H1 (cell line): Measurements from ENCODE around the gene SLITRK5. TPM values are rescaled to one million over a fixed set of nuclear protein-coding genes. Genes with fewer than 3 reads are reported as not detected.

Experiments
- CTCF ChIA-PET: fragments of 300-600 bp; sonication (Branson Sonifier 250); formaldehyde crosslinking; loops from one replicate; lab custom pipeline; 2021; ENCODE audit not compliant: partially characterized antibody; lab: Charles Lee
- POLR2A ChIA-PET: fragments of 300-600 bp; sonication (Branson Sonifier 250); formaldehyde crosslinking; loops from one replicate; lab custom pipeline; 2021; ENCODE audit warnings: inconsistent platforms; ENCODE audit not compliant: partially characterized antibody; lab: Charles Lee
- DNase-seq, 2 experiments: peaks; one replicate each; pipeline versions ENCODE4 v3.0.0 to v3.0.0-alpha.2; 2010 to 2022; ENCODE audit warnings: low spot score in 2 of 2, low read depth in 1 of 2, mixed read lengths in 1 of 2
- FAIRE-seq: peaks from 2 replicates; lab custom pipeline; 2011; peaks lifted over from hg19 to GRCh38; lab: Jason Lieb, UNC
- H2AFZ ChIP-seq: 2 replicates; pipeline ENCODE4 v1.8.1; 2012; ENCODE audit warnings: low read length, inconsistent platforms
- H2AK5ac ChIP-seq: 2 replicates; pipeline ENCODE4 v1.6.1; 2013; ENCODE audit warnings: low read depth, low read length
- H2BK120ac ChIP-seq: replicated peaks from 2 replicates; pipeline ENCODE3; 2013; ENCODE audit warnings: low read depth, low read length, inconsistent platforms
- H2BK12ac ChIP-seq: 2 replicates; pipeline ENCODE4 v1.6.1; 2013; ENCODE audit warnings: low read depth, low read length
- H2BK15ac ChIP-seq: 2 replicates; pipeline ENCODE4 v1.6.1; 2013; ENCODE audit warnings: low read length
- H2BK20ac ChIP-seq: 2 replicates; pipeline ENCODE4 v1.6.1; 2013; ENCODE audit warnings: low read length
- H2BK5ac ChIP-seq: 2 replicates; pipeline ENCODE4 v1.6.1; 2013; ENCODE audit warnings: low read depth, low read length
- H3K14ac ChIP-seq: 2 replicates; pipeline ENCODE4 v1.6.1; 2013; ENCODE audit warnings: inconsistent platforms; ENCODE audit not compliant: insufficient read length
- H3K18ac ChIP-seq: 2 replicates; pipeline ENCODE4 v1.6.1; 2013; ENCODE audit warnings: low read length; ENCODE audit errors: extremely low read depth
- H3K23ac ChIP-seq: 2 replicates; pipeline ENCODE4 v1.6.1; 2013; ENCODE audit warnings: inconsistent platforms; ENCODE audit not compliant: insufficient read length
- H3K23me2 ChIP-seq: 2 replicates; pipeline ENCODE4 v1.6.1; 2013; ENCODE audit warnings: low read depth, low read length
- H3K27ac ChIP-seq: 2 replicates; pipeline ENCODE4 v1.6.1; 2011; ENCODE audit warnings: low read depth, low read length, inconsistent platforms
- H3K27me3 ChIP-seq, 4 experiments: replicated peaks in 1 of 4; 1 replicate in 1 of 4; 2 replicates in 3 of 4; pipeline versions ENCODE4 v1.6.1 to v1.8.1; 2011 to 2013; ENCODE audit warnings: low read length in 3 of 4, mild to moderate bottlenecking in 3 of 4, inconsistent platforms in 2 of 4, mixed read lengths in 2 of 4, moderate library complexity in 1 of 4; ENCODE audit not compliant: control insufficient read depth in 3 of 4, insufficient read depth in 3 of 4; ENCODE audit errors: extremely low read depth in 1 of 4
- H3K36me3 ChIP-seq, 4 experiments: 2 replicates each; pipeline versions ENCODE4 v1.6.1 to v1.8.1; 2011 to 2013; ENCODE audit warnings: mild to moderate bottlenecking in 4 of 4, low read length in 3 of 4, moderate library complexity in 2 of 4, control low read depth in 1 of 4, inconsistent platforms in 1 of 4; ENCODE audit not compliant: insufficient read depth in 4 of 4, control insufficient read depth in 2 of 4
- H3K4ac ChIP-seq: replicated peaks from 2 replicates; pipeline ENCODE3; 2013; ENCODE audit warnings: low read length, low read depth, mixed read lengths, inconsistent platforms; ENCODE audit not compliant: insufficient read length
- H3K4me1 ChIP-seq, 4 experiments: replicated peaks in 1 of 4; 1 replicate in 1 of 4; 2 replicates in 3 of 4; pipeline versions ENCODE4 v1.6.1 to v1.8.1; 2011 to 2013; ENCODE audit warnings: low read length in 3 of 4, inconsistent platforms in 2 of 4, mixed read lengths in 1 of 4; ENCODE audit not compliant: insufficient read depth in 4 of 4, control insufficient read depth in 3 of 4
- H3K4me2 ChIP-seq, 2 experiments: 2 replicates each; pipeline versions ENCODE4 v1.6.1 to v1.8.1; 2011 to 2013; ENCODE audit warnings: low read depth in 2 of 2, low read length in 2 of 2, control low read depth in 1 of 2, inconsistent platforms in 1 of 2, mild to moderate bottlenecking in 1 of 2; ENCODE audit not compliant: insufficient read depth in 1 of 2
- H3K4me3 ChIP-seq, 4 experiments: fragments of 200-600, 300-600 bp in 1 of 4; sonication (generic), shearing (Covaris generic), sonication (Bioruptor Twin) in 1 of 4; 2 replicates each; pipeline versions ENCODE4 v1.5.1 to v1.8.1; 2011 to 2016; ENCODE audit warnings: low read length in 4 of 4, low read depth in 3 of 4, control low read depth in 2 of 4, inconsistent platforms in 2 of 4, mild to moderate bottlenecking in 2 of 4, mixed read lengths in 1 of 4, moderate library complexity in 1 of 4; ENCODE audit not compliant: insufficient read depth in 2 of 4; ENCODE audit errors: extremely low read depth in 1 of 4
- H3K56ac ChIP-seq: replicated peaks from 2 replicates; pipeline ENCODE3; 2013; ENCODE audit warnings: low read depth, mild to moderate bottlenecking, mixed read lengths, low read length, inconsistent platforms; ENCODE audit not compliant: insufficient read length
- H3K79me1 ChIP-seq: 2 replicates; pipeline ENCODE4 v1.6.1; 2013; ENCODE audit warnings: low read depth, low read length, control low read depth
- H3K79me2 ChIP-seq, 2 experiments: 2 replicates each; pipeline versions ENCODE4 v1.6.1 to v1.8.1; 2012 to 2013; ENCODE audit warnings: low read length in 2 of 2, mild to moderate bottlenecking in 2 of 2, inconsistent platforms in 1 of 2; ENCODE audit not compliant: insufficient read depth in 2 of 2, control insufficient read depth in 1 of 2
- H3K9ac ChIP-seq, 4 experiments: replicated peaks in 1 of 4; 1 replicate in 1 of 4; 2 replicates in 3 of 4; pipeline versions ENCODE4 v1.6.1 to v1.8.1; 2011 to 2013; ENCODE audit warnings: low read depth in 3 of 4, low read length in 3 of 4, control low read depth in 2 of 4, mild to moderate bottlenecking in 2 of 4, moderate library complexity in 2 of 4, inconsistent platforms in 1 of 4; ENCODE audit errors: extremely low read depth in 1 of 4
- H3K9me3 ChIP-seq, 2 experiments: 2 replicates each; pipeline versions ENCODE4 v1.6.1 to v1.8.1; 2012 to 2013; ENCODE audit warnings: mild to moderate bottlenecking in 2 of 2, moderate library complexity in 2 of 2, control low read depth in 1 of 2, inconsistent platforms in 1 of 2, low read depth in 1 of 2, low read length in 1 of 2, mixed read lengths in 1 of 2; ENCODE audit not compliant: insufficient read depth in 2 of 2
- H4K20me1 ChIP-seq, 2 experiments: replicated peaks in 1 of 2; 2 replicates each; pipeline versions ENCODE3 to v1.8.1; 2011 to 2013; ENCODE audit warnings: inconsistent platforms in 2 of 2, low read length in 2 of 2, mild to moderate bottlenecking in 1 of 2; ENCODE audit not compliant: insufficient read depth in 2 of 2, control insufficient read depth in 1 of 2
- H4K5ac ChIP-seq: 2 replicates; pipeline ENCODE4 v1.6.1; 2013; ENCODE audit warnings: low read length, low read depth, mixed read lengths, inconsistent platforms; ENCODE audit not compliant: insufficient read length
- H4K8ac ChIP-seq: 2 replicates; pipeline ENCODE4 v1.8.0; 2013; ENCODE audit warnings: mild to moderate bottlenecking, moderate library complexity, low read length, inconsistent platforms; ENCODE audit not compliant: insufficient read depth; ENCODE audit errors: extremely low read depth
- H4K91ac ChIP-seq: replicated peaks from 2 replicates; pipeline ENCODE3; 2013; ENCODE audit warnings: low read length, mixed read lengths, inconsistent platforms; ENCODE audit not compliant: insufficient read length
- ASH2L ChIP-seq: fragments of 200-600, 300-600 bp; sonication (generic); IDR thresholded peaks from one replicate; pipeline ENCODE4 v1.7.1; 2017; ENCODE audit warnings: low read length
- BCL11A ChIP-seq, 2 experiments: IDR thresholded peaks; one replicate each; pipeline ENCODE4 v1.6.1; 2011; ENCODE audit warnings: low read depth in 2 of 2, low read length in 2 of 2, mild to moderate bottlenecking in 2 of 2
- CEBPB ChIP-seq: IDR thresholded peaks from 2 replicates; pipeline ENCODE4 v1.6.1; 2012; ENCODE audit warnings: low read depth, low read length
- CHD2 ChIP-seq: IDR thresholded peaks from 2 replicates; pipeline ENCODE4 v1.6.1; 2012; ENCODE audit warnings: low read length, improper control_type of control experiment
- EZH2 ChIP-seq: fragments of 200-600 bp; sonication (generic); IDR thresholded peaks from 2 replicates; pipeline ENCODE4 v1.7.1; 2012; ENCODE audit warnings: low read depth, mild to moderate bottlenecking, moderate library complexity, low read length, inconsistent platforms; ENCODE audit not compliant: severe bottlenecking
- RBBP5 ChIP-seq: IDR thresholded peaks from 2 replicates; pipeline ENCODE4 v1.7.1; 2012; ENCODE audit warnings: low read depth, mild to moderate bottlenecking, inconsistent platforms, low read length, moderate library complexity, borderline replicate concordance
- SIRT6 ChIP-seq: IDR thresholded peaks from one replicate; pipeline ENCODE4 v1.7.1; 2012; ENCODE audit warnings: low read length, inconsistent platforms
- SUZ12 ChIP-seq: fragments of 200-600 bp; sonication (generic); IDR thresholded peaks from 2 replicates; pipeline ENCODE4 v1.6.1; 2012; ENCODE audit warnings: mild to moderate bottlenecking, inconsistent platforms, low read length, moderate library complexity, mixed read lengths
- WGBS, 2 experiments: shearing (Covaris generic) in 1 of 2; methylation state at CpG; one replicate each; pipeline versions ENCODE4 v1.1.6 to v1.1.7; 2013 to 2015; ENCODE audit warnings: low lambda C conversion rate in 2 of 2, mixed read lengths in 2 of 2, inconsistent platforms in 1 of 2, low coverage in 1 of 2, missing lambda C conversion rate in 1 of 2; ENCODE audit not compliant: insufficient replicate concordance in 2 of 2, insufficient coverage in 1 of 2, insufficient read length in 1 of 2; ENCODE audit errors: extremely low coverage in 1 of 2, missing lambda C conversion rate in 1 of 2; 5-methylcytosine and 5-hydroxymethylcytosine counted together
- polyA plus RNA-seq, 7 experiments: library from polyadenylated mRNA; depleted of rRNA in 3 of 7; stranded (reverse) in 5 of 7; unstranded in 2 of 7; fragments of >200 nt in 5 of 7; fragments of 200-250 nt in 2 of 7; gene quantifications; 1 replicate in 5 of 7; 2 replicates in 1 of 7; 4 replicates in 1 of 7; pipeline versions ENCODE4 v1.2.1 to v1.2.3, GENCODE V29; 2011 to 2013; ENCODE audit warnings: missing spikeins in 2 of 7, mixed read lengths in 2 of 7
- total RNA-seq: library from RNA; stranded (reverse); fragmentation: NEBNext Ultra II Directional; extraction: Animal tissue kit (Norgen Biotek cat#: 25700); gene quantifications from 2 replicates; pipeline ENCODE4 v1.2.1, GENCODE V29; 2021

The SLITRK5 gene
- total and polyA plus RNA-seq, 2 of the 8 experiments (the other 6 are each of a cell fraction or from before 2014, with no cell fraction given): 0.27 to 1.1 TPM

- WGBS, 2 experiments: 6% methylated on average over 29 of the region's 29 CpGs; no CpG with 5 or more reads in 1 of the 2 experiments
- H3K79me1 ChIP-seq: no peaks in the 10 kb centered on the region; the same call in 1 of the 2 replicates
Measured at GRCh38 chr13:87677043-87677495, 5.9 kb downstream of the SLITRK5 start.

More at GRCh38 chr13:87677043-87677495, 5.9 kb downstream of the SLITRK5 start:
- H3K9me3 ChIP-seq: no peaks in the 10 kb centered on the region; a peak in 2 of 4 replicates
- FAIRE-seq (no peak), DNase-seq (no peak)
- H3K18ac ChIP-seq: peak overlapping the region; percentile 2
- no peak overlapping the region for H3K14ac ChIP-seq
- no peak overlapping the region for H2AFZ ChIP-seq
- peak overlapping the region; percentile 80; the same call in 1 of the 2 replicates for H4K8ac ChIP-seq
- H4K20me1 ChIP-seq: peaks cover 17 to 24% of the 10 kb centered on the region in 2 experiments
- H3K4me3 ChIP-seq: peak overlapping the region; percentile 46 to 64 (median 52); a peak in 7 of 8 replicates
- ChIA-PET CTCF (interaction anchor here (0.8 to 1.2 kb wide), 2 partner anchors 45 to 807 kb away, joined by 3 read pairs; no protein-coding TSS in a partner anchor), POLR2A (no interaction called here)
- no peaks in the 10 kb centered on the region for H3K79me2 ChIP-seq
- no peak overlapping the region for H2BK120ac ChIP-seq
- H3K4ac ChIP-seq: no peak overlapping the region
- no peak overlapping the region for H2BK20ac ChIP-seq
- H4K5ac ChIP-seq: no peak overlapping the region
- no peak overlapping the region for H3K27ac ChIP-seq
- peaks cover 33% of the 10 kb centered on the region for H3K23me2 ChIP-seq
- H3K9ac ChIP-seq: no peak overlapping the region
- peaks cover 43 to 63% (median 58%) of the 10 kb centered on the region in 4 experiments for H3K27me3 ChIP-seq
- H3K23ac ChIP-seq: no peak overlapping the region
- H2BK15ac ChIP-seq: no peak overlapping the region
- H3K4me2 ChIP-seq: peak overlapping the region; percentile 87 to 99
- H3K56ac ChIP-seq: no peak overlapping the region
- H2BK12ac ChIP-seq: peak overlapping the region; percentile 12; the same call in 1 of the 2 replicates
- peaks cover 14 to 27% (median 15%) of the 10 kb centered on the region in 4 experiments for H3K4me1 ChIP-seq
- H4K91ac ChIP-seq: no peak overlapping the region
- no peak for TF ChIP-seq SIRT6
- TF ChIP-seq RBBP5: 0 out of 2 replicates have a peak, but pooled peaks have one; percentile 52
- no peak for TF ChIP-seq CEBPB
- no peak for TF ChIP-seq BCL11A (IDR thresholded peaks at IDR 0.05; ENCODE audit: low read depth in 2 of 2, low read length in 2 of 2)
- TF ChIP-seq ASH2L: no peak
- peak; percentile 23 for TF ChIP-seq EZH2
- TF ChIP-seq SUZ12: peak; percentile 49; the same call in 1 of the 2 replicates
- no peak for TF ChIP-seq CHD2
- H3K36me3 ChIP-seq: peaks cover 0 to 7% (median 0%) of the 10 kb centered on the region in 4 experiments; a peak in 1 of 8 replicates
- no peak overlapping the region for H2BK5ac ChIP-seq
- no peak overlapping the region for H2AK5ac ChIP-seq
